GM11168 (cell line): ENCODE measurements around the gene TXNRD2.
"Not testable (repeated sequence)": the region's sequence is repeated elsewhere in the genome, so short reads cannot be mapped to it uniquely, and the experiment has no call there.

ENCODE experiments used
- in situ Hi-C: fragments of 300-500 bp; cut with MboI; formaldehyde crosslinking; loops from one replicate; pipeline ENCODE4 v1.12.0; 2022; ENCODE audit warnings: low sequenced_read_pairs; ENCODE audit not compliant: unreplicated experiment

The TXNRD2 gene

GRCh38 chr22:19930551-19931486, 10.8 kb downstream of the TXNRD2 start:
- in situ Hi-C loops = no loop called here

DNA sequence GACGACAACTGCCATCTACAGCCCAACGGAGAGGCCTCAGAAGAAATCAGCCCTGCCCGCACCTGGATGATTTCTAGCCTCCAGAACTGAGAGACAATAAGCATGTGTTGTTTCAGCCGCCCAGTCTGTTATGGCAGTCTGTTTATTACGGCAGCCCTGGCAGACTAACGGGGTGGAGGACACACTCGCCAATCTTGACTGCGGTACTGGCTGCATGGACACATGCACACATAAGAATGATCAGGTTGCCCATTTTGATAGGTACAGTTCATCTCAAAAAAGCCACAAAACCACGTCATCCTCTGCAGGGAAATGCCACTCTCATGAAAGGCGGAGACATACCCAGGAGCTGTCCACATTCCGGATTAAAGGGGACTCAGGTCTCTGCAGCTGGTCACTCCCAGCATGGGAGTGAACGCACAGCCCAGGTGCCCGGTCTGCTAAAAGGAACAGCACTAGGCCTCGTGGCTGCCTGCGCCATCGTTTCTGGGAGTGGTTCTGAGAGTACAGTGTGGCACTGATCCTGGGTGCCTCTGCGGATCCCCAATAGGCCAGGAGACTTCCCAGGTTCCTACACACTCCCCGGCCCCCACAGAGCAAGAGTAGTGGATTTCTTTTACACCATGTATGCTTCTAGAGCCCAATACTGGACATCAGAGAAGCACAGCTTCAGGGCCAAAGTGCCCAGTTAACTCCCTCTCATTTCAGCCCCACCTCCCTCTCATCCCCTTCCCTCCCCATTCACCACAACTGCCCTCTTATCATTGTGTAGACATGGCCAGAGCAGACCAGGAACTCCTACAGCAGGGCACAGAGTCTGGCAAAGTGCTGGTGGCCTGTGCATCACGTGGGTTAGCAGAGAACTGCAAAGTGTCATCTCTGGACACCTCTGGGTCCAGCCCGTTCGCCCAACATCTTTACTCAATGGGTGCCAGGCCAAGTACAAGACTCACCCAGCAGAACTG, 11.8 kb downstream of the TXNRD2 start:
- in situ Hi-C loops = no loop called here

DNA sequence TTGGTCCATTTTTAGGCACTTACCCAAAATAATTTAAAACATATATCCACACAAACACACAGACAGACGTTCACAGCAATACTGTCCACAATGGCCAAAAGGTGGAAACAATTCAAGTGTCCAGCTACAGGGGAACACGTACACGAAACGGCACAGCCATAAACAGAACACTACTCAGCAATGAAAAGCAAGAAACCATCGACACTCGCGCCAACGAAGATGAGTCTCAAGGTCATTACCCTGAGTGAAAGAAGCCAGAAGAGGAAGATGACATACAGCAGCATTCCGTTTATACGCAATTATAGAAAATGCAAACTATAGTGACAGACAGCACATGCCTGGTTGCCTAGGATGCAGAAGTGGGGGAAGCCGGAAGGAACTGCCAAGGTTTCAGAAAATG, 13.4 kb downstream of the TXNRD2 start:
- in situ Hi-C loops = no loop called here

DNA sequence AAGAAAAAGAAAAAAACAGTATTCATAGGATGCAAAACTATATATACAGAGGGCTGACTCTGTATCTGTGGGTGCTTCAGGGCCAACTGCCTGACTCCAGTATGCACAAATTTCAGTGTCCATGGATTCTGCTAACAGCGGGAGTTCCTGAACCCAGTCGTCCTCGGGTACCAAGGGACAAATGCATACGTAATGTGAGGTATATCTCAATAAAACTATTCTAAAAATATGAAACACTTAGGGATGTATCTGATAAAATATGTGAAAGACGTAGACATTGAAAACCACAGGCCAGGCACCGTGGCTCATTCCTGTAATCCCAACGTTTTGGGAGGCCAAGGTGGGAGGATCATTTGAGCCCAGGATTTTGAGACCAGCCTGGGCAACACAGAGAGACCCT, 13.9 kb downstream of the TXNRD2 start:
- in situ Hi-C loops = no loop called here

DNA sequence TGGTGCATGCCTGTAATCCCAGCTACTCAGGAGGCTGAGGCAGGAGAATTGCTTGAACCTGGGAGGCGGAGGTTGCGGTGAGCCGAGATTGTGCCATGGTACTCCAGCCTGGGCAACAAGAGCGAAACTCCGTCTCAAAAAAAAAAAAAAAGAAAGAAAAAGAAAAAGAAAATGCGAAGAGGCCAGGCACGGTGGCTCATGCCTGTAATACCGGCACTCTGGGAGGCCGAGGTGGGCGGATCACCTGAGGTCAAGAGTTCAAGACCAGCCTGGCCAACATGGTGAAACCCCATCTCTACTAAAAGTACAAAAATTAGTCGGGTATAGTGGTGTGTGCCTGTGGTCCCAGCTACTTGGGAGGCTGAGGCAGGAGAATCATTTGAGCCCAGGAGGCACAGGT, 15.6 kb downstream of the TXNRD2 start:
- in situ Hi-C loops = not testable (repeated sequence)

- in situ Hi-C loops = no loop called here
Observed at GRCh38 chr22:19923914-19924513, 17.6 kb downstream of the TXNRD2 start.

- in situ Hi-C loops = no loop called here
Observed at GRCh38 chr22:19921544-19922081, 20.0 kb downstream of the TXNRD2 start.

DNA sequence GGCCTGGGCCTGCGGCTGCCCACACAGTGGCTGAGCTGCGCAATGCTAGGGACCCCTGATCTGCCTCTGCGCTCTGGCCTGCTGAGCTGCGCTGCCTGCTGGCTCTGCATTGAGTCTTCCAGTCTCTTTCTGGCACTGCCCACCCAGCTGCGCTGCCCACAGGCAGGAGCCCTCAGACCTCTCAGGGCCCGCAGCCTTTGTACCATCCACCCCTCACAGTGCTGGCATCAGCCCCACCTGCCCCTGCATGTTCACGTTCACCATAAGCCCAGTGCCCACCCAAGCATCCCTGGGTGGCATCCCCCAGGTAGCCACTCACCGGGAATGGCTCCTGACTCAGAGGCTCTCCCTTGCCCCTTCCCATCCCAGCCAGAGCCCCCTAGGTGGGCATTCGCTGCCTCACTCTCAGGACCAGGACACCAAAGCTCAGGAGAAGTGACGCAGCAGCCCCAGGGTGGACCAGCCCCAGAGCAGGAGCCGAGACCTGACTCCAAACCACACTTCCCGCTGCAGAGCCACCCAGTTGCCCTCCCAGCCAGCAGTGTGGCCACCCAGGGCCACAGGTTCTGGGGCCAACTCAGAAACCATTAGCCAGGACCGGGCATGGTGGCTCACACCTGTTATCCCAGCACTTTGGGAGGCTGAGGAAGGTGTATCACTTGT, 21.8 kb downstream of the TXNRD2 start:
- in situ Hi-C loops = no loop called here

GRCh38 chr22:19918332-19919106, 23.1 kb downstream of the TXNRD2 start:
- in situ Hi-C loops = no loop called here

GRCh38 chr22:19917389-19918138, 24.1 kb downstream of the TXNRD2 start:
- in situ Hi-C loops = no loop called here

- in situ Hi-C loops = no loop called here
Observed at GRCh38 chr22:19916941-19917340, 24.7 kb downstream of the TXNRD2 start.

DNA sequence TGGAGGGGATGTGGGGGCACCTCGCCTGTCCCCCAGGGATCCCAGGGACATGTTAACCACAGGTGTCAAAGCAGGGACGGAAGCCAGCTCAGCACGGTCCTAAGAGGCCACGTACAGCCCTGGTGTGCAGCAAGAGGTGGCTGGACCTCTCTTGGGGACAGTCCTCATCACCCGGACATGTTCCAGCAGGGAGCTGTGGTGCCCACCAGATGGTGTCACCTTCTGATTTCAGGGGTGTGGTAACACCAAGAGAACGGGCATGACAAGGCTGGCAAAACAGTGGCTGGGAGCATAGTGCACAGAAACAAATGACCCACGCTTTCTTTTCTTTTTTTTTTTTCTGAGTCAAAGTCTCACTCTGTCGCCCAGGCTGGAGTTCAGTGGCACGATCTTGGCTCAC, 25.6 kb downstream of the TXNRD2 start:
- in situ Hi-C loops = no loop called here

DNA sequence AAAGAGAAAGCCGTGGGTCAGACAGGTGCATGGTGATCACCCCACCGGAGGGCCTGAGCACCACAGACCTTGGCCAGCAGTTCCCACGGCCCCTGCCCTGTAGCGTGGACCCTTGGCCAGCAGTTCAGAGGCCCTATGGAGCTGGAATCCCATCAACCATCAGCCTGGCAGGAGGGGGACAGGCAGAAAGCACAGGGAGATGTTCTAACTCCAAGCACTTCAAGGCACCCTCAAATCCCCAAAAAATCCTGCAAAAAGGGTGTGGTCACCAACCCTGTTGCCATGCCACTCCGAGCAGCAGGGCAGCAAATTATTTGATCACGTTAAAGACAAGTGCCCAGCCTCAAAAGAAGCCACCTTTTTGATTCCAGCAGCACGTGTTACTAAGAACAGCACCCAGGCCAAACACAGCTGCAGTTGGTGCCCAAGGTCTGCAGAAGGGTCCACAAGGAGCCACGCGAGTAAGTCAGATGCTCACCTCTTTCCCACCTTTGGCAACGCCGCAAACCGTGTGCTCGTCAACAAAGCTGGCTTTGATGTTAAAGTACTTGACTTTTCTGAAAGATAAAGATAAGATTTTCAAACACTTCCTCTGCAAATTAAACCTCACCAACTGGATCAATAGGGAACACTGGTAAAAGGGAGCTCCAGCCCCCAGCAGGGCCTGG, 26.2 kb downstream of the TXNRD2 start:
- in situ Hi-C loops = no loop called here

DNA sequence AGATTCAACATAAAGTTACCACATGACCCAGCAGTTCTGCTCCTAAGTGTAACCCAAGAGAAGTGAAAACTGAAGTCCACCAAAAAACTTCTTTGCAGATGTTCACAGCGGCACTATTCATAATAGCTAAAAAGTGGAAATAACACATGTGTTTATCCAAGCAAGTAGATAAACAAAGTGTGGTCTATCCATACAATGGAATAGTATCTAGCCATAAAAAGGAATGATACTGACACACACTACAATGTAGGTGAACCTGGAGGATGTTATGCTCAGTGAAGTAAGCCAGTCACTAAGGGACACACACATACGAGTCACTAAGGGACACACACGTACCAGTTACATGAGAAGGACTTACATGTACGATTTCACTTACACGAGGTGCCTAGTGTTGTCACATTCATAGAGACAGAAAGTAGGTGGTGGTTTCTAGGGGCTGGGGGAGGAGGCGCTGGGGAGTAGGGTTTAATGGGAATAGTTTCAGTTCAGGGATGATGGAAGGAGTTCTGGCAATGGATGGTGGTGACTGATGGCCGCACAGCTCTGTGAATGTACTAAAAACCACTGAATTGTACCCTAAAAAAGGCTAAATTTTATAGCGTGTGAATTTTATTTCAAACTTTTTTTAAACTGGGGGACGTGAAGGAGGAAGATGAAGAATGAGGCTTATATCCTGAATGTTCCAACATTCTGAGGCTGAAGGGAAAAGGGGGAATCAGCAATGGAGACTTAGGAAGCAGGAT, 27.2 kb downstream of the TXNRD2 start:
- in situ Hi-C loops = no loop called here

GRCh38 chr22:19913337-19913936, 28.2 kb downstream of the TXNRD2 start:
- in situ Hi-C loops = no loop called here

GRCh38 chr22:19912271-19912999, 29.2 kb downstream of the TXNRD2 start:
- in situ Hi-C loops = no loop called here
